Heart left ventricle (tissue), 16 donors: Measurements from ENCODE around the gene ITGA3. TPM values are rescaled to one million over a fixed set of nuclear protein-coding genes. Genes with fewer than 3 reads are reported as not detected.

Experiments
- ATAC-seq, 4 donors: fragments of 200-7000 bp; cut with Tn5 transposase; one replicate each; pipeline ENCODE4 v1.9.1; 2020 to 2022; ENCODE audit warnings: moderate library complexity in 4 of 4, mild to moderate bottlenecking in 3 of 4, moderate number of reproducible peaks in 1 of 4
- DNase-seq, 5 donors: peaks; one replicate each; pipeline ENCODE4 v3.0.0-alpha.2; 2020
- H3K27ac ChIP-seq, 12 donors: fragments of 200-600 bp; sonication (generic) in 4 of 12; one replicate each; pipeline versions ENCODE4 v1.5.0 to v1.8.0; 2016 to 2022; ENCODE audit warnings: mild to moderate bottlenecking in 2 of 12
- H3K27me3 ChIP-seq, 9 donors: fragments of 200-600 bp; sonication (generic) in 2 of 9; one replicate each; pipeline versions ENCODE4 v1.5.1 to v1.8.0; 2016 to 2022; ENCODE audit warnings: mild to moderate bottlenecking in 3 of 9
- H3K36me3 ChIP-seq, 9 donors: fragments of 200-600 bp; sonication (generic) in 2 of 9; one replicate each; pipeline versions ENCODE4 v1.5.0 to v1.8.0; 2018 to 2022; ENCODE audit warnings: mild to moderate bottlenecking in 2 of 9
- H3K4me1 ChIP-seq, 12 donors: fragments of 200-600 bp; sonication (generic) in 4 of 12; one replicate each; pipeline versions ENCODE4 v1.5.0 to v1.8.0; 2016 to 2022; ENCODE audit warnings: mild to moderate bottlenecking in 3 of 12
- H3K4me3 ChIP-seq, 12 donors: fragments of 200-600 bp; sonication (generic) in 4 of 12; one replicate each; pipeline versions ENCODE4 v1.5.0 to v1.8.0; 2017 to 2022; ENCODE audit warnings: mild to moderate bottlenecking in 9 of 12, moderate library complexity in 4 of 12
- H3K9me3 ChIP-seq, 12 donors: fragments of 200-600 bp; sonication (generic) in 4 of 12; one replicate each; pipeline versions ENCODE4 v1.5.0 to v1.8.0; 2016 to 2022; ENCODE audit warnings: mild to moderate bottlenecking in 1 of 12
- CTCF ChIP-seq, 12 donors: fragments of 200-600 bp; sonication (generic) in 4 of 12; IDR thresholded peaks; one replicate each; pipeline versions ENCODE4 v1.5.0 to v1.8.0; 2018 to 2022; ENCODE audit warnings: antibody characterized with exemption in 12 of 12, mild to moderate bottlenecking in 5 of 12
- POLR2A ChIP-seq, 2 donors: fragments of 450-650 bp; IDR thresholded peaks; one replicate each; pipeline ENCODE4 v1.6.1; 2017; ENCODE audit warnings: antibody characterized with exemption in 2 of 2, mild to moderate bottlenecking in 2 of 2, moderate library complexity in 2 of 2
- WGBS, 4 donors: extraction: QIAGEN DNeasy Blood & Tissue Kit in 2 of 4; methylation state at CpG; one replicate each; pipeline versions ENCODE4 v1.1.5 to v1.1.7; 2013 to 2018; 5-methylcytosine and 5-hydroxymethylcytosine counted together
- intact Hi-C, 10 donors: fragments of 100-400 bp; cut with DNase I; formaldehyde crosslinking; loops; one replicate each; pipeline versions ENCODE4 v1.11.1 to v1.14.2; 2022
- polyA plus RNA-seq, 2 donors: library from polyadenylated mRNA; stranded (reverse); fragments of 200-250 nt; gene quantifications; one replicate each; pipeline ENCODE4 v1.2.3, GENCODE V29; 2013
- total RNA-seq, 9 donors: library from RNA; depleted of rRNA in 2 of 9; stranded (reverse); fragments of >200 nt in 2 of 9; fragmentation: NEBNext Ultra II Directional in 3 of 9; extraction: Animal tissue kit (Norgen Biotek cat#: 25700) in 3 of 9; gene quantifications; one replicate each; pipeline versions ENCODE4 v1.1.0 to v1.2.4, GENCODE V29; 2016 to 2023
- donor health status: ischemic (EF 13 %, LVEDD 7.1; RV severe dilation, severe dysfunction).
- donor health status: healthy with polysubstance abuse.
- donor health status: DM: no; HTN: yes; CAD: no.
- donor health status: DM: no; HTN: no; CAD: no.
- donor health status: ischemic (EF 25% LVEDD 6.9; RV normal size, moderate dysfunction).
- donor health status: ischemic (EF 25% LVEDD 5.7; RV mildly dilated, moderate dysfunction).
- donor health status: healthy.
- donor health status: DM: yes; HTN: yes; CAD: no.
- donor health status: ischemic (EF 35%, LVEDD 5.7; RV mildly dilated, moderate dysfunction).
- donor health status: nonischemic (EF 11% LVEDD 7.7; RV severe dilation, severe dysfunction).
- donor health status: DM: yes; HTN: yes; CAD: no.
- donor health status: PGD.
- donor health status: ischemic (EF 29% LVEDD 5.4; RV normal size, mild dysfunction).
- donor health status: nonischemic (EF 23%, LVEDD 6.1; RV moderate dilation, normal function).

The ITGA3 gene
- total and polyA plus RNA-seq, 11 donors: 16.8 to 72.9 (median 23.6) TPM

GRCh38 chr17:50097455-50097854 is 41.5 kb downstream of the ITGA3 start:
- peak in 1 of 5 donors; percentile 47 for DNase-seq
- Histone ChIP-seq H3K27ac (peak overlapping the region in 7 of 12 donors; percentile 85 to 97 (median 92)), H3K9me3 (no peaks in the 10 kb centered on the region)

GRCh38 chr17:50097926-50098325 is 42.0 kb downstream of the ITGA3 start:
- H3K4me1 ChIP-seq: peaks cover 0 to 79% (median 40%) of the 10 kb centered on the region in 12 donors
- intact Hi-C loops: loop anchor here in 5 of 10 donors (5.0 to 10.0 kb wide), 3 partner anchors 54 to 197 kb away; partner anchors contain the start of gene PPP1R9B (in 1 of the 5)

More at GRCh38 chr17:50097455-50097854, 41.5 kb downstream of the ITGA3 start:
- no peak for ATAC-seq
- H3K36me3 ChIP-seq: peaks cover 0 to 44% (median 34%) of the 10 kb centered on the region in 9 donors
- TF ChIP-seq CTCF (IDR thresholded peaks at IDR 0.05): no peak
- no peak for TF ChIP-seq POLR2A (IDR thresholded peaks at IDR 0.05)
- intact Hi-C loops: loop anchor here in 5 of 10 donors (5.0 to 10.0 kb wide), 3 partner anchors 55 to 197 kb away; partner anchors contain the start of gene PPP1R9B (in 1 of the 5)
- no peak overlapping the region for H3K4me3 ChIP-seq
- H3K4me1 ChIP-seq: peaks cover 0 to 74% (median 37%) of the 10 kb centered on the region in 12 donors
- no peaks in the 10 kb centered on the region for H3K27me3 ChIP-seq
- WGBS, 4 donors: 29 to 62% (median 54%) methylated on average over 3 to 7 of the region's 7 CpGs

GRCh38 chr17:50098583-50098982 is 42.7 kb downstream of the ITGA3 start:
- Histone ChIP-seq H3K36me3 (peaks cover 0 to 46% (median 35%) of the 10 kb centered on the region in 9 donors), H3K4me3 (no peak overlapping the region), H3K9me3 (no peaks in the 10 kb centered on the region), H3K27ac (peak overlapping the region in 10 of 12 donors; percentile 4 to 94 (median 34)), H3K27me3 (no peaks in the 10 kb centered on the region), H3K4me1 (peaks cover 0 to 86% (median 41%) of the 10 kb centered on the region in 12 donors)
- DNase-seq: no peak
- WGBS, 4 donors: 69 to 81% (median 77%) methylated on average over 4 of the region's 4 CpGs
- no peak for ATAC-seq
- TF ChIP-seq POLR2A (IDR thresholded peaks at IDR 0.05): no peak
- no peak for TF ChIP-seq CTCF (IDR thresholded peaks at IDR 0.05)
- intact Hi-C loops: loop anchor here in 5 of 10 donors (5.0 to 10.0 kb wide), 3 partner anchors 54 to 196 kb away; partner anchors contain the start of gene PPP1R9B (in 1 of the 5)

More at GRCh38 chr17:50097926-50098325, 42.0 kb downstream of the ITGA3 start:
- Histone ChIP-seq H3K27ac (peak overlapping the region in 6 of 12 donors; percentile 9 to 97 (median 91)), H3K36me3 (peaks cover 0 to 44% (median 34%) of the 10 kb centered on the region in 9 donors), H3K9me3 (no peaks in the 10 kb centered on the region), H3K27me3 (no peaks in the 10 kb centered on the region), H3K4me3 (no peak overlapping the region)
- no peak for ATAC-seq
- DNase-seq: no peak
- 47 to 71% (median 67%) methylated on average over 4 of the region's 4 CpGs for WGBS, 4 donors
- TF ChIP-seq POLR2A (IDR thresholded peaks at IDR 0.05) (no peak), CTCF (IDR thresholded peaks at IDR 0.05) (no peak)

GRCh38 chr17:50099003-50099402 is 43.1 kb downstream of the ITGA3 start:
- ATAC-seq (no peak), DNase-seq (peak in 1 of 5 donors; percentile 27)
- intact Hi-C loops: loop anchor here in 5 of 10 donors (5.0 to 10.0 kb wide), 3 partner anchors 53 to 196 kb away; partner anchors contain the start of gene PPP1R9B (in 1 of the 5)
- peaks cover 0 to 89% (median 43%) of the 10 kb centered on the region in 12 donors for H3K4me1 ChIP-seq
- peaks cover 0 to 51% (median 35%) of the 10 kb centered on the region in 9 donors for H3K36me3 ChIP-seq
- peak overlapping the region in 11 of 12 donors; percentile 4 to 94 (median 30) for H3K27ac ChIP-seq
- no peaks in the 10 kb centered on the region for H3K9me3 ChIP-seq
- H3K27me3 ChIP-seq: no peaks in the 10 kb centered on the region
- no peak overlapping the region for H3K4me3 ChIP-seq
- 46 to 62% (median 54%) methylated on average over 5 of the region's 5 CpGs for WGBS, 4 donors
- TF ChIP-seq CTCF (IDR thresholded peaks at IDR 0.05) (no peak), POLR2A (IDR thresholded peaks at IDR 0.05) (no peak)
